IMR-90 (cell line): ENCODE measurements around the gene SUGT1. TPM values are rescaled to one million over a fixed set of nuclear protein-coding genes. Genes with fewer than 3 reads are reported as not detected.
A peak's percentile ranks its signal among the peaks of the same experiment; 100 is the strongest.

Experiments used
- ATAC-seq: fragments of 200-7000 bp; cut with Tn5 transposase; 2 replicates; pipeline ENCODE4 v1.9.1; 2020; ENCODE audit warnings: low read depth, mild to moderate bottlenecking, moderate library complexity
- BruUV-seq: library from RNA; stranded (reverse); fragments of 400-500 nt; replicated peaks from 2 replicates; lab custom pipeline; 2021; lab: Mats Ljungman, UMichigan
- CTCF ChIA-PET: fragments of 300-600 bp; formaldehyde crosslinking; extraction: SDS; loops from one replicate; lab custom pipeline; 2021; ENCODE audit warnings: antibody characterized with exemption; lab: Yijun Ruan, JAX
- POLR2A ChIA-PET: fragments of 300-600 bp; sonication (Branson Sonifier 250); formaldehyde crosslinking; loops from one replicate; lab custom pipeline; 2022; ENCODE audit warnings: antibody characterized with exemption; ENCODE audit not compliant: unreplicated experiment; lab: Charles Lee
- DNase-seq: peaks from one replicate; pipeline ENCODE4 v3.0.0; 2013
- H2AFZ ChIP-seq: replicated peaks from 2 replicates; pipeline ENCODE3; 2013; ENCODE audit warnings: low read length, mild to moderate bottlenecking; ENCODE audit not compliant: poor library complexity
- H2AK5ac ChIP-seq: 2 replicates; pipeline ENCODE4 v1.6.1; 2013; ENCODE audit warnings: low read depth, low read length, inconsistent platforms
- H2AK9ac ChIP-seq: replicated peaks from 2 replicates; pipeline ENCODE3; 2013; ENCODE audit warnings: mild to moderate bottlenecking, low read depth, low read length, moderate library complexity; ENCODE audit not compliant: poor library complexity
- H2BK120ac ChIP-seq: 2 replicates; pipeline ENCODE4 v1.6.1; 2013; ENCODE audit warnings: low read depth, low read length, inconsistent platforms
- H2BK15ac ChIP-seq: 3 replicates; pipeline ENCODE4 v1.6.1; 2013; ENCODE audit warnings: low read depth, low read length, inconsistent platforms
- H2BK20ac ChIP-seq: 2 replicates; pipeline ENCODE4 v1.6.1; 2013; ENCODE audit warnings: low read depth, mild to moderate bottlenecking, inconsistent platforms, low read length, moderate library complexity
- H2BK5ac ChIP-seq: 2 replicates; pipeline ENCODE4 v1.6.1; 2013; ENCODE audit warnings: mild to moderate bottlenecking, low read depth, low read length, inconsistent platforms; ENCODE audit not compliant: poor library complexity, severe bottlenecking
- H3K14ac ChIP-seq: replicated peaks from 2 replicates; pipeline ENCODE4 v1.6.1; 2013; ENCODE audit warnings: low read depth, low read length, inconsistent platforms
- H3K18ac ChIP-seq: 2 replicates; pipeline ENCODE4 v1.6.1; 2013; ENCODE audit warnings: low read depth, low read length, control low read depth
- H3K23ac ChIP-seq: 2 replicates; pipeline ENCODE4 v1.6.1; 2013; ENCODE audit warnings: low read depth, low read length, inconsistent platforms
- H3K27ac ChIP-seq: 2 replicates; pipeline ENCODE4 v1.5.1; 2013; ENCODE audit warnings: mild to moderate bottlenecking, control low read depth, low read length; ENCODE audit not compliant: insufficient read depth
- H3K27me3 ChIP-seq: 2 replicates; pipeline ENCODE4 v1.6.1; 2013; ENCODE audit warnings: low read length; ENCODE audit not compliant: control insufficient read depth, insufficient read depth
- H3K36me3 ChIP-seq: 2 replicates; pipeline ENCODE4 v1.6.1; 2013; ENCODE audit warnings: low read length, mixed read lengths; ENCODE audit not compliant: control insufficient read depth, insufficient read depth
- H3K4ac ChIP-seq: 2 replicates; pipeline ENCODE4 v1.6.1; 2013; ENCODE audit warnings: low read depth, low read length, inconsistent platforms
- H3K4me1 ChIP-seq: 2 replicates; pipeline ENCODE4 v1.6.1; 2013; ENCODE audit warnings: low read length, mixed read lengths; ENCODE audit not compliant: control insufficient read depth, insufficient read depth
- H3K4me2 ChIP-seq: 2 replicates; pipeline ENCODE4 v1.6.1; 2013; ENCODE audit warnings: low read depth, mild to moderate bottlenecking, control low read depth, low read length, moderate library complexity
- H3K4me3 ChIP-seq: 2 replicates; pipeline ENCODE4 v1.5.1; 2013; ENCODE audit warnings: low read depth, mild to moderate bottlenecking, control low read depth, low read length, moderate library complexity; ENCODE audit not compliant: insufficient read depth
- H3K56ac ChIP-seq: 2 replicates; pipeline ENCODE4 v1.6.1; 2013; ENCODE audit warnings: low read length, inconsistent platforms; ENCODE audit not compliant: insufficient read depth; ENCODE audit errors: extremely low read depth
- H3K79me1 ChIP-seq, 2 experiments: 2 replicates each; pipeline ENCODE4 v1.6.1; 2013; ENCODE audit warnings: low read length in 2 of 2, inconsistent platforms in 1 of 2, low read depth in 1 of 2
- H3K9ac ChIP-seq: 2 replicates; pipeline ENCODE4 v1.6.1; 2013; ENCODE audit warnings: low read depth, low read length, control low read depth
- H3K9me1 ChIP-seq: 2 replicates; pipeline ENCODE4 v1.6.1; 2013; ENCODE audit warnings: low read length, inconsistent platforms; ENCODE audit not compliant: insufficient read depth
- H3K9me3 ChIP-seq: 2 replicates; pipeline ENCODE4 v1.6.1; 2013; ENCODE audit warnings: low read length; ENCODE audit not compliant: control insufficient read depth, insufficient read depth
- H4K20me1 ChIP-seq: 2 replicates; pipeline ENCODE4 v1.6.1; 2013; ENCODE audit warnings: low read length, inconsistent platforms; ENCODE audit not compliant: insufficient read depth
- H4K5ac ChIP-seq: 2 replicates; pipeline ENCODE4 v1.6.1; 2013; ENCODE audit warnings: mild to moderate bottlenecking, low read depth, low read length, control low read depth
- H4K8ac ChIP-seq, 2 experiments: 2 replicates each; pipeline ENCODE4 v1.6.1; 2013; ENCODE audit warnings: low read depth in 2 of 2, low read length in 2 of 2, control low read depth in 1 of 2, inconsistent platforms in 1 of 2
- H4K91ac ChIP-seq: 2 replicates; pipeline ENCODE4 v1.6.1; 2013; ENCODE audit warnings: low read depth, low read length, inconsistent platforms; ENCODE audit not compliant: insufficient read depth
- MAZ ChIP-seq: IDR thresholded peaks from 2 replicates; pipeline ENCODE4 v1.6.1; 2012; ENCODE audit warnings: low read depth, mild to moderate bottlenecking, low read length, improper control_type of control experiment, moderate library complexity, borderline replicate concordance
- RCOR1 ChIP-seq: IDR thresholded peaks from 2 replicates; pipeline ENCODE4 v1.6.1; 2012; ENCODE audit warnings: mild to moderate bottlenecking, low read length, improper control_type of control experiment; ENCODE audit not compliant: insufficient replicate concordance
- WGBS, 2 experiments: methylation state at CpG; one replicate each; pipeline versions ENCODE4 v1.1.5 to v1.1.7; 2013; ENCODE audit warnings: missing lambda C conversion rate in 2 of 2; ENCODE audit not compliant: insufficient read length in 1 of 2; ENCODE audit errors: extremely low coverage in 2 of 2; 5-methylcytosine and 5-hydroxymethylcytosine counted together
- dilution Hi-C: fragments of 300-500 bp; cut with HindIII; formaldehyde crosslinking; loops from one replicate; pipeline ENCODE4 v1.14.3; 2018; ENCODE audit warnings: low sequenced_read_pairs; ENCODE audit not compliant: unreplicated experiment
- in situ Hi-C: fragments of 300-500 bp; cut with MboI; formaldehyde crosslinking; loops from 3 replicates; pipeline ENCODE4 v1.14.3; 2019; ENCODE audit warnings: low sequenced_read_pairs, inconsistent platforms, mixed read lengths
- intact Hi-C: fragments of 100-400 bp; cut with micrococcal nuclease; formaldehyde crosslinking; loops from 2 replicates; pipeline ENCODE4 v1.10.0; 2022
- polyA plus RNA-seq, 3 experiments: library from polyadenylated mRNA; depleted of rRNA; stranded (reverse); fragments of >200 nt; gene quantifications; 2 replicates each; pipeline ENCODE4 v1.2.3, GENCODE V29; 2012; ENCODE audit warnings: low replicate concordance in 1 of 3
- total RNA-seq: library from RNA; depleted of rRNA; stranded (reverse); fragments of >200 nt; gene quantifications from 2 replicates; pipeline ENCODE4 v1.2.3, GENCODE V29; 2012

SUGT1 gene
- total and polyA plus RNA-seq, 2 of the 4 experiments (the other 2 are of a cell fraction), result 21.5 to 24.6 TPM

DNA sequence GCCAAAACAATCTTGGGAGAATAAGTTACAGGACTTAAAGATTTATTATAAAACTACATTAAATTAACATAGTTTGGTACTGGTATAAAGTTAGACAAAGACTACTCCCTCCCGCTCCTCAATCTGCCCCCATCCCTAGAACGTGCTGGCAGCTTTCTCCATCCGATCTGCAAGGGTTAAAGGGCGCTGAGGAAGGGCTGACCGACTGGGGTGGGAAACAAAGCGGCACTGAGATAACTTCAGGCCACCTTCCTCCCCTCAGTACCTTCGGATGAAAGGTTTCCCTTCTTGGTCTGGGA is 790 bp upstream of the SUGT1 start:
- H2AK9ac ChIP-seq, result peak overlapping the region; percentile 91
- peak overlapping the region; percentile 98 for H3K14ac ChIP-seq
- ChIA-PET POLR2A (interaction anchor here (0.8 kb wide), 1 partner anchor 454 kb away, joined by 3 read pairs; no protein-coding TSS in a partner anchor), CTCF (interaction anchor here (1.3 to 1.6 kb wide), 2 partner anchors 11 to 20 kb away, joined by 4 to 8 read pairs; no protein-coding TSS in a partner anchor)
- H3K4me3 ChIP-seq, result peak overlapping the region; percentile 93
- peak overlapping the region; percentile 95 for H3K4ac ChIP-seq
- H2AK5ac ChIP-seq, result peak overlapping the region; percentile 65
- peak overlapping the region; percentile 80 for H3K4me2 ChIP-seq
- peak overlapping the region; percentile 16; the same call in 1 of the 3 replicates for H2BK15ac ChIP-seq
- peak overlapping the region; percentile 98 for H4K5ac ChIP-seq
- ATAC-seq (peak; percentile 30), DNase-seq (no peak)
- H4K91ac ChIP-seq, result peak overlapping the region; percentile 96
- no peak overlapping the region for H2BK20ac ChIP-seq
- WGBS, 2 experiments, result no CpG with 5 or more reads among the region's 7 CpGs
- H2AFZ ChIP-seq, result peak overlapping the region; percentile 89
- BruUV-seq, result TSS peak; percentile 88
- no peaks in the 10 kb centered on the region for H3K27me3 ChIP-seq
- intact Hi-C loops (loop anchor here (5.0 to 10.0 kb wide), 2 partner anchors 77 to 195 kb away; partner anchors contain the start of gene CKAP2), in situ Hi-C loops (loop anchor here (10.0 kb wide), 1 partner anchor 197 kb away; the partner anchor contains the start of genes CKAP2 and VPS36), dilution Hi-C loops (no loop called here)
- peaks cover 9 to 37% of the 10 kb centered on the region in 2 experiments for H3K79me1 ChIP-seq
- H3K27ac ChIP-seq, result peak overlapping the region; percentile 96
- peaks cover 8% of the 10 kb centered on the region for H3K36me3 ChIP-seq
- H4K20me1 ChIP-seq, result peaks cover 5% of the 10 kb centered on the region; the same call in 1 of the 2 replicates
- peak overlapping the region; percentile 90 for H2BK5ac ChIP-seq
- H2BK120ac ChIP-seq, result peak overlapping the region; percentile 48
- TF ChIP-seq RCOR1, result no peak
- peak; percentile 25; the same call in 1 of the 2 replicates for TF ChIP-seq MAZ
- H3K56ac ChIP-seq, result peak overlapping the region; percentile 99
- H3K23ac ChIP-seq, result peak overlapping the region; percentile 97
- H3K4me1 ChIP-seq, result peaks cover 2% of the 10 kb centered on the region; the same call in 1 of the 2 replicates
- H3K9me3 ChIP-seq, result no peaks in the 10 kb centered on the region
- H3K9me1 ChIP-seq, result no peaks in the 10 kb centered on the region
- peak overlapping the region; percentile 92 for H3K18ac ChIP-seq
- peak overlapping the region; percentile 94 to 98 for H4K8ac ChIP-seq
- peak overlapping the region; percentile 100 for H3K9ac ChIP-seq
